ENCODE results near the gene CDH22.

DNA sequence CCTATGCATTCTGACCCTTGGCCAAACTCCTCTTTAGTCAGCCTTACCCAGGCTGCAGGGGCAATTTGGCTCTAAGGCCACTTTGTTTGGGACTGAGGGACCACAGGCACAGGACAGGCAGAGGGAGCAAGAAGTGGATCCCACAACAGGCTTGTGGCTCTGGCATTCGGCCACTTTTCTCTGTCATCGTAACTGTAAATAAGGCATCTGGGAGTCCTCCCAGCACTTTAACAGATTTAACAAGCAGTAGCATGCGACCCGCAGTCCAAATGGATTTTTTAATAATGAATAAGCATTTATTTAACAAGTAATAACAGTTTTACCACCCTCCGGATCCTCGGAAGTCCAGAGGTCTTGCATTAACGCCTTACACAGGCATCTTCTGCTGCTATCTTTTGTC, 16.1 kb upstream of the CDH22 start:
- TF ChIP-seq, protein P1, sequence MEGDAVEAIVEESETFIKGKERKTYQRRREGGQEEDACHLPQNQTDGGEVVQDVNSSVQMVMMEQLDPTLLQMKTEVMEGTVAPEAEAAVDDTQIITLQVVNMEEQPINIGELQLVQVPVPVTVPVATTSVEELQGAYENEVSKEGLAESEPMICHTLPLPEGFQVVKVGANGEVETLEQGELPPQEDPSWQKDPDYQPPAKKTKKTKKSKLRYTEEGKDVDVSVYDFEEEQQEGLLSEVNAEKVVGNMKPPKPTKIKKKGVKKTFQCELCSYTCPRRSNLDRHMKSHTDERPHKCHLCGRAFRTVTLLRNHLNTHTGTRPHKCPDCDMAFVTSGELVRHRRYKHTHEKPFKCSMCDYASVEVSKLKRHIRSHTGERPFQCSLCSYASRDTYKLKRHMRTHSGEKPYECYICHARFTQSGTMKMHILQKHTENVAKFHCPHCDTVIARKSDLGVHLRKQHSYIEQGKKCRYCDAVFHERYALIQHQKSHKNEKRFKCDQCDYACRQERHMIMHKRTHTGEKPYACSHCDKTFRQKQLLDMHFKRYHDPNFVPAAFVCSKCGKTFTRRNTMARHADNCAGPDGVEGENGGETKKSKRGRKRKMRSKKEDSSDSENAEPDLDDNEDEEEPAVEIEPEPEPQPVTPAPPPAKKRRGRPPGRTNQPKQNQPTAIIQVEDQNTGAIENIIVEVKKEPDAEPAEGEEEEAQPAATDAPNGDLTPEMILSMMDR (conservative IDR thresholded peaks at IDR 0.05 in 1 of 2, IDR thresholded peaks at IDR 0.05 in 1 of 2; ENCODE audit: extremely low read depth in 1 of 2, insufficient read depth in 1 of 2, low read depth in 1 of 2, low read length in 2 of 2) = no peak
- TF ChIP-seq EZH2 (IDR thresholded peaks at IDR 0.05; ENCODE audit: borderline replicate concordance, low read length) = no peak

Measured in mammary epithelial cell (primary cell).